Glutamatergic neuron (in vitro differentiated cells): ENCODE data around the gene MFNG. TPM values are rescaled to one million over a fixed set of nuclear protein-coding genes. Genes with fewer than 3 reads are reported as not detected.

ENCODE experiments used
- DNase-seq: peaks from one replicate; pipeline ENCODE4 v3.0.0; 2022
- H3K27ac Mint-ChIP-seq: one replicate; pipeline ENCODE4 v1.8.0; 2020; ENCODE audit warnings: mild to moderate bottlenecking, mixed read lengths, inconsistent platforms; ENCODE audit not compliant: unreplicated experiment
- H3K27me3 Mint-ChIP-seq: one replicate; pipeline ENCODE4 v1.8.0; 2020; ENCODE audit warnings: mild to moderate bottlenecking, moderate library complexity, mixed read lengths, inconsistent platforms; ENCODE audit not compliant: unreplicated experiment
- H3K36me3 Mint-ChIP-seq: one replicate; pipeline ENCODE4 v1.8.0; 2020; ENCODE audit warnings: mild to moderate bottlenecking, mixed read lengths, inconsistent platforms; ENCODE audit not compliant: unreplicated experiment
- H3K4me1 Mint-ChIP-seq: one replicate; pipeline ENCODE4 v1.8.0; 2020; ENCODE audit warnings: mild to moderate bottlenecking, low read depth, mixed read lengths, inconsistent platforms; ENCODE audit not compliant: unreplicated experiment
- H3K4me3 Mint-ChIP-seq: one replicate; pipeline ENCODE4 v1.8.0; 2020; ENCODE audit warnings: mild to moderate bottlenecking, mixed read lengths, inconsistent platforms; ENCODE audit not compliant: unreplicated experiment
- H3K9me3 Mint-ChIP-seq: one replicate; pipeline ENCODE4 v1.8.0; 2020; ENCODE audit warnings: mild to moderate bottlenecking, moderate library complexity, mixed read lengths, inconsistent platforms; ENCODE audit not compliant: unreplicated experiment
- CTCF ChIP-seq: fragments of 200-600 bp; sonication (generic); IDR thresholded peaks from one replicate; pipeline ENCODE4 v1.5.0; 2021; ENCODE audit not compliant: partially characterized antibody, unreplicated experiment
- total RNA-seq: library from RNA; stranded (reverse); fragmentation: NEBNext Ultra II Directional; extraction: Animal tissue kit (Norgen Biotek cat#: 25700); gene quantifications from one replicate; pipeline ENCODE4 v1.2.1, GENCODE V29; 2021; ENCODE audit not compliant: unreplicated experiment

MFNG gene
- total RNA-seq, 1 donor from 2014 or later = 61.1 TPM

DNA sequence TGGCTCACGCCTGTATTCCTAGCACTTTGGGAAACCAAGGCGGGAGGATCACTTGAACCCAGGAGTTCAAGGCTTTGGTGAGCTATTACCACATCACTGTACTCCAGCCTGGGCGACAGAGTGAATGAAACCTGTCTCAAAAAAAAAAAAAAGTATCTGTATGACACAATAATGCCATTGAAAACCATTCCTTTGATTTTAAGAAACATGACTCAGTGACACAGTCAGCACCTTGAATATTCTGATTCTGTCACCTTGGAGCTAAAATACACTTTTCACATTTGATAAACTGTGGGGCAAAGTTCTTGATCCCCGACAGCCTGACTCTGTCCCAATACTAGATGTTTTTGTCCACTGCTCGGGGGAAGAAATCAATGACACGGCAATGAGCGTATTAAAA, 42.2 kb downstream of the MFNG start:
- Mint-ChIP-seq H3K4me1 (peaks cover 25% of the 10 kb centered on the region), H3K27me3 (peaks cover 7% of the 10 kb centered on the region), H3K36me3 (peaks cover 17% of the 10 kb centered on the region), H3K9me3 (peaks cover 3% of the 10 kb centered on the region), H3K27ac (no peak overlapping the region), H3K4me3 (no peak overlapping the region)
- TF ChIP-seq CTCF = no peak
- DNase-seq = no peak

DNA sequence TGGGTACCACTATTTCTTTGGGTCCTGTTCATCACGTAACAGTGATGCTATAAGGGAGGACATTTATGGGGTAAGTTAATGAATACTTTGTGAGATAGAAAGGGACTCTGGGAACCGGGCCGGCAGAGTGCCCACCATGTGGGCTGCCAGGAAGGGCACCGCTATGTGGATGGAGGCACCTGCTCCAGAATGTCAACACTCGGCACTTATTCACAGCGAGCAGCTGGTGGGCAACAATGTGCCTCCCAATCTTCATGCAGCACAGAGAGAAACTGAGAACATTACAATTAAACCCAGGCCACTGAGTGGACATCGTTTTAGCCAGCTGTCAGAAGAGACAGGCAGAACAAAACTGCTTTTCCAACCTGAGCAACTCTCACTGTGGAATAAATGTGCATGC, 43.1 kb downstream of the MFNG start:
- H3K9me3 Mint-ChIP-seq = peaks cover 3% of the 10 kb centered on the region
- peaks cover 4% of the 10 kb centered on the region for H3K27me3 Mint-ChIP-seq
- H3K27ac Mint-ChIP-seq = no peak overlapping the region
- H3K36me3 Mint-ChIP-seq = peaks cover 17% of the 10 kb centered on the region
- H3K4me3 Mint-ChIP-seq = no peak overlapping the region
- TF ChIP-seq CTCF = no peak
- DNase-seq = no peak
- peaks cover 29% of the 10 kb centered on the region for H3K4me1 Mint-ChIP-seq

GRCh38 chr22:37442537-37442936, 43.6 kb downstream of the MFNG start:
- H3K36me3 Mint-ChIP-seq = peaks cover 17% of the 10 kb centered on the region
- TF ChIP-seq CTCF = no peak

DNA sequence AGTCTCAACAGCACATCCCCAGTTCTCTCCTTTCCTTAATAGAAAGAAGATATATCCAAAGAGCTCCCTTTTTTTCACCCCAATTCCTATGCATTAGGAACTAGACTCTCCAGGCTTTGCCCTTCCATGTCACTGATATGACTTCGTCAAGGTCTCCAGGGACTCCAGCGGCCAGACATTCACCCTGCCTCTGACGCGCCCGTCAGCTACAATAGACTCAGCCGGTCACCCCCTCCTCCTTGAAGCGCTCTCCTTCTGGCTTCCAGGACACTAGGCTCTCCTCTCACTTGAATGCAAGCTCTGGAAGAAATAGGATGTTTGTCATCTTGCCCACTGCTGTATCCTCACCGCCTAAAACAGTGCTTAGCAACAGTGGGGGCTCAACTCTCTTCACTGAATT, 44.0 kb downstream of the MFNG start:
- H3K36me3 Mint-ChIP-seq = peaks cover 17% of the 10 kb centered on the region
- peaks cover 31% of the 10 kb centered on the region for H3K4me1 Mint-ChIP-seq
- H3K27ac Mint-ChIP-seq = peak overlapping the region; percentile 7
- TF ChIP-seq CTCF = no peak
- peaks cover 8% of the 10 kb centered on the region for H3K27me3 Mint-ChIP-seq
- peak overlapping the region; percentile 8 for H3K4me3 Mint-ChIP-seq
- no peak for DNase-seq
- H3K9me3 Mint-ChIP-seq = peaks cover 5% of the 10 kb centered on the region

More at GRCh38 chr22:37442537-37442936, 43.6 kb downstream of the MFNG start:
- peaks cover 5% of the 10 kb centered on the region for H3K27me3 Mint-ChIP-seq
- peak overlapping the region; percentile 7 for H3K27ac Mint-ChIP-seq
- peak overlapping the region; percentile 8 for H3K4me3 Mint-ChIP-seq
- H3K9me3 Mint-ChIP-seq = peaks cover 3% of the 10 kb centered on the region
- DNase-seq = no peak
- peaks cover 31% of the 10 kb centered on the region for H3K4me1 Mint-ChIP-seq

DNA sequence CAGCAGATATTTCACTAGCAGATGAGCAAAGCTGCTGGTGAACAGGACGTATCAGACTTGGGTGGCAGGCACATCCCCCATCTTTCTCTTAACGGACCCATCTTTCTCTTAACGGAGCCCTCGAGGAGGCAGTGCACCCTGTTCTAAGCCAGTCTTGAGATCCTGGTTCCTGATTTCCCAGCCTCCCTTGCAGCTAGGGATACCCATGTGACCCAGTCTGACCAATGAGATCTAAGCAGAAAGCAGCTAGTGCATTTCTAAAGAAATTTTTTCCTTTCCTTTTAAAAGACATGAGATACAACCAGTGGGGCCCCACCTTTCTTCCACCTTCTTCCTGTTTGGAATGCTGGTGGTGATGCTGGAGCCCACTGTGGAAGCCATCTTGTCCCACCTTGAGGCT, 45.3 kb downstream of the MFNG start:
- peaks cover 10% of the 10 kb centered on the region for H3K27me3 Mint-ChIP-seq
- H3K36me3 Mint-ChIP-seq = peaks cover 17% of the 10 kb centered on the region
- H3K4me3 Mint-ChIP-seq = no peak overlapping the region
- no peak for DNase-seq
- peaks cover 33% of the 10 kb centered on the region for H3K4me1 Mint-ChIP-seq
- no peak for TF ChIP-seq CTCF
- peaks cover 5% of the 10 kb centered on the region for H3K9me3 Mint-ChIP-seq
- H3K27ac Mint-ChIP-seq = no peak overlapping the region
